ENCODE data around the gene TCF12. TPM values are rescaled to one million over a fixed set of nuclear protein-coding genes. Genes with fewer than 3 reads are reported as not detected.

Gene TCF12
- total and polyA plus RNA-seq, 2 of the 8 experiments (the other 6 are each of a cell fraction or from before 2014, with no cell fraction given): 85.8 to 101 TPM

DNA sequence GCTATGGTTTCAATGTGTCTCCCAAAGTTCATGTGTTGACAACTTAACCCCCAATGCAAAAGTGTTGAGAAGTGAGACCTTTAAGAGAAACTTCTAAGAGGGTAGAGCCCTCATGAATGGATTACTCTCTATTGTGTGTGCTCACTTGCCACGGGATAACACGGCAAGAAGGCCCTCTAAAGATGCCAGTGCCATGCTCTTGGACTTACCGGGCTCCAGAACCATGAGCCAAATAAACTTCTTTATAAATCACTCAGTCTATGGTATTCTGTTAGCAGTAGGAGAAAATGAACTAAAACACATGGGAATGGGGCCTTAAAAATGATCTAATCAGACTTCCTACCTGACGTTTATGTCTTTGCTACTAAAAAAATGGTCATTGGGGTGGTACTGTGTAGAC is 2.6 kb upstream of the TCF12 start (continued):
- TF ChIP-seq BACH1 (IDR thresholded peaks at IDR 0.05; ENCODE audit: low read length): no peak
- TF ChIP-seq, protein P1, sequence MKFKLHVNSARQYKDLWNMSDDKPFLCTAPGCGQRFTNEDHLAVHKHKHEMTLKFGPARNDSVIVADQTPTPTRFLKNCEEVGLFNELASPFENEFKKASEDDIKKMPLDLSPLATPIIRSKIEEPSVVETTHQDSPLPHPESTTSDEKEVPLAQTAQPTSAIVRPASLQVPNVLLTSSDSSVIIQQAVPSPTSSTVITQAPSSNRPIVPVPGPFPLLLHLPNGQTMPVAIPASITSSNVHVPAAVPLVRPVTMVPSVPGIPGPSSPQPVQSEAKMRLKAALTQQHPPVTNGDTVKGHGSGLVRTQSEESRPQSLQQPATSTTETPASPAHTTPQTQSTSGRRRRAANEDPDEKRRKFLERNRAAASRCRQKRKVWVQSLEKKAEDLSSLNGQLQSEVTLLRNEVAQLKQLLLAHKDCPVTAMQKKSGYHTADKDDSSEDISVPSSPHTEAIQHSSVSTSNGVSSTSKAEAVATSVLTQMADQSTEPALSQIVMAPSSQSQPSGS (IDR thresholded peaks at IDR 0.05; ENCODE audit: low read length): no peak
- no peak for TF ChIP-seq KDM1A (IDR thresholded peaks at IDR 0.05; ENCODE audit: borderline replicate concordance, low read length)
- no peak for TF ChIP-seq SP2 (IDR thresholded peaks at IDR 0.05; ENCODE audit: low read length)
- no peak for TF ChIP-seq RFX5 (IDR thresholded peaks at IDR 0.05; ENCODE audit: borderline replicate concordance, low read depth, low read length)
